Adrenal gland (tissue), 12 donors: Measurements from ENCODE around the gene CACNA1A. TPM values are rescaled to one million over a fixed set of nuclear protein-coding genes. Genes with fewer than 3 reads are reported as not detected.

Source experiments
- DNase-seq, 7 donors: peaks; one replicate each; pipeline ENCODE4 v3.0.0-alpha.2; 2019 to 2020
- H3K27ac ChIP-seq, 5 donors: fragments of 200-600 bp; sonication (generic) in 4 of 5; 1 replicate in 3 of 5; 2 replicates in 2 of 5; pipeline versions ENCODE4 v1.5.1 to v1.8.0; 2016 to 2020; ENCODE audit warnings: mild to moderate bottlenecking in 1 of 5
- H3K27me3 ChIP-seq: fragments of 200-600 bp; 2 replicates; pipeline ENCODE4 v1.8.0; 2021
- H3K36me3 ChIP-seq, 2 donors: fragments of 200-600 bp; replicated peaks in 1 of 2; 1 replicate in 1 of 2; 2 replicates in 1 of 2; pipeline versions ENCODE4 v1.5.1 to v1.8.0; 2018 to 2022
- H3K4me1 ChIP-seq, 2 donors: fragments of 200-600 bp; replicated peaks in 1 of 2; 1 replicate in 1 of 2; 2 replicates in 1 of 2; pipeline versions ENCODE4 v1.5.1 to v1.8.0; 2018 to 2021
- H3K4me3 ChIP-seq, 4 donors: fragments of 200-600 bp; sonication (generic) in 3 of 4; one replicate each; pipeline ENCODE4 v1.5.1; 2016 to 2018
- H3K9me3 ChIP-seq, 3 donors: fragments of 200-600 bp; sonication (generic) in 1 of 3; replicated peaks in 1 of 3; 1 replicate in 2 of 3; 2 replicates in 1 of 3; pipeline versions ENCODE4 v1.5.1 to v1.8.0; 2016 to 2021
- POLR2A ChIP-seq, 2 donors: fragments of 450-650 bp; IDR thresholded peaks; one replicate each; pipeline ENCODE4 v1.6.1; 2017; ENCODE audit warnings: antibody characterized with exemption in 2 of 2, mild to moderate bottlenecking in 2 of 2, moderate library complexity in 1 of 2
- WGBS, 4 donors: extraction: QIAGEN DNeasy Blood & Tissue Kit in 2 of 4; methylation state at CpG; one replicate each; pipeline versions ENCODE4 v1.1.5 to v1.1.7; 2013 to 2017; 5-methylcytosine and 5-hydroxymethylcytosine counted together
- intact Hi-C, 2 donors: fragments of 100-400 bp; cut with DNase I; formaldehyde crosslinking; loops; one replicate each; pipeline versions ENCODE4 v1.14.1 to v1.15.0; 2022 to 2023
- polyA plus RNA-seq, 3 donors: library from polyadenylated mRNA; stranded (reverse); fragments of 200-250 nt in 2 of 3; fragments of 350-450 nt in 1 of 3; fragmentation: Illumina TruSeq in 1 of 3; extraction: RNeasy Lipid Tissue Mini Kit (QIAGEN cat#74804) in 1 of 3; gene quantifications; one replicate each; pipeline ENCODE4 v1.2.3, GENCODE V29; 2013 to 2014
- total RNA-seq, 9 donors: library from RNA; depleted of rRNA in 4 of 9; stranded (reverse); fragments of >200 nt in 4 of 9; fragments of 120-200 nt in 1 of 9; fragmentation: NEBNext Ultra II Directional in 1 of 9; extraction: Animal tissue kit (Norgen Biotek cat#: 25700) in 1 of 9; gene quantifications; one replicate each; pipeline versions ENCODE4 v1.1.0 to v1.2.4, GENCODE V29; 2013 to 2023
- TF ChIP-seq, protein P1 (sequence below), 6 experiments: fragments of 450-650 bp in 4 of 6; fragments of 200-600 bp in 2 of 6; sonication (generic) in 1 of 6; IDR thresholded peaks; 1 replicate in 5 of 6; 2 replicates in 1 of 6; pipeline versions ENCODE4 v1.5.1 to v1.8.0; 2016 to 2021; ENCODE audit warnings: antibody characterized with exemption in 6 of 6, mild to moderate bottlenecking in 2 of 6, moderate library complexity in 1 of 6
- donor health status: healthy with polysubstance abuse.
- donor health status: Bipolar disorder and iron deficiency.
- donor health status: DM: yes; HTN: yes; CAD: no.
- donor health status: DM: no; HTN: no; CAD: no.
- donor health status: DM: no; HTN: no; CAD: no.
- donor health status: DM: yes; HTN: yes; CAD: no.

Gene CACNA1A
- total and polyA plus RNA-seq, 12 donors: 0.28 to 35.4 (median 2.8) TPM; not detected in 1

DNA sequence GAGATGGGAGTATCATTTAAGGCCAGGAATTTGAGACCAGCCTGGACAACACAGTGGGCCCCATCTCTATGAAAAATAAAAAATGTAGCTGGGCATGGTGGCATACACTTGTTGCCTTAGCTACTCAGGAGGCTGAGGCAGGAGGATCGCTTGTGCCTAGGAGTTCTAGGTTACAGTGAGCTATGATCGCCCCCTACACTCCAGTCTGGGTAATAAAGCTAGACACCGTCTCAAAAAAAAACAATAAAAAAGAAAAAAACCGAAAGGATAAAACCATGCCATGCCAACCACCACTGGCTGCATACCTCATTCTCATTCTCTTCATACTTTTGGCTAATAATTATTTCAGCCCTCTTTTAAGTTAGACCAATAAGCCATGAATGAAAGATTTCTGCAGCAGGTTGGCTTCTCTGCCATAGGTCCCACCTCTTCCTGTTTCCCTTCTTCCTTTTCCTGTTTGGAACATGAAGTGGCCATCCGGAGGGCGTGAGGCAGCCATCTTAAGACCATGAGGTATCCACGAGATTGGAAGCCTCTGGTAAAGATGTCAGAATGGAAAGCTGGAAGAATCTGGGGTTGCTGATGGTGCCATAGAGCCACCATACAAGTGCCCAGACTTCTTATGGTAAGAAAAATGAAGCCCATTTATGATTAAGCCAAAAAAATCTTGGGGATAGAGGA, 171.3 kb downstream of the CACNA1A start:
- Histone ChIP-seq H3K4me3 (no peak overlapping the region), H3K36me3 (no peaks in the 10 kb centered on the region), H3K27ac (no peak overlapping the region), H3K27me3 (no peaks in the 10 kb centered on the region), H3K4me1 (no peaks in the 10 kb centered on the region), H3K9me3 (no peaks in the 10 kb centered on the region)
- intact Hi-C loops: no loop called here
- TF ChIP-seq POLR2A (IDR thresholded peaks at IDR 0.05): no peak
- TF ChIP-seq, protein P1, sequence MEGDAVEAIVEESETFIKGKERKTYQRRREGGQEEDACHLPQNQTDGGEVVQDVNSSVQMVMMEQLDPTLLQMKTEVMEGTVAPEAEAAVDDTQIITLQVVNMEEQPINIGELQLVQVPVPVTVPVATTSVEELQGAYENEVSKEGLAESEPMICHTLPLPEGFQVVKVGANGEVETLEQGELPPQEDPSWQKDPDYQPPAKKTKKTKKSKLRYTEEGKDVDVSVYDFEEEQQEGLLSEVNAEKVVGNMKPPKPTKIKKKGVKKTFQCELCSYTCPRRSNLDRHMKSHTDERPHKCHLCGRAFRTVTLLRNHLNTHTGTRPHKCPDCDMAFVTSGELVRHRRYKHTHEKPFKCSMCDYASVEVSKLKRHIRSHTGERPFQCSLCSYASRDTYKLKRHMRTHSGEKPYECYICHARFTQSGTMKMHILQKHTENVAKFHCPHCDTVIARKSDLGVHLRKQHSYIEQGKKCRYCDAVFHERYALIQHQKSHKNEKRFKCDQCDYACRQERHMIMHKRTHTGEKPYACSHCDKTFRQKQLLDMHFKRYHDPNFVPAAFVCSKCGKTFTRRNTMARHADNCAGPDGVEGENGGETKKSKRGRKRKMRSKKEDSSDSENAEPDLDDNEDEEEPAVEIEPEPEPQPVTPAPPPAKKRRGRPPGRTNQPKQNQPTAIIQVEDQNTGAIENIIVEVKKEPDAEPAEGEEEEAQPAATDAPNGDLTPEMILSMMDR (IDR thresholded peaks at IDR 0.05): no peak
- WGBS, 4 donors: 63 to 83% (median 76%) methylated on average over 7 of the region's 7 CpGs
- no peak for DNase-seq

- Histone ChIP-seq H3K27ac (no peak overlapping the region), H3K27me3 (no peaks in the 10 kb centered on the region), H3K4me3 (no peak overlapping the region), H3K36me3 (no peaks in the 10 kb centered on the region), H3K9me3 (no peaks in the 10 kb centered on the region), H3K4me1 (no peaks in the 10 kb centered on the region)
- intact Hi-C loops: no loop called here
- TF ChIP-seq, protein P1 (IDR thresholded peaks at IDR 0.05): no peak
- TF ChIP-seq POLR2A (IDR thresholded peaks at IDR 0.05): no peak
- no peak for DNase-seq
- 80 to 89% (median 86%) methylated on average over 6 of the region's 6 CpGs for WGBS, 4 donors
These were observed 176.0 kb downstream of the CACNA1A start for GRCh38 chr19:13330285-13330684.

DNA sequence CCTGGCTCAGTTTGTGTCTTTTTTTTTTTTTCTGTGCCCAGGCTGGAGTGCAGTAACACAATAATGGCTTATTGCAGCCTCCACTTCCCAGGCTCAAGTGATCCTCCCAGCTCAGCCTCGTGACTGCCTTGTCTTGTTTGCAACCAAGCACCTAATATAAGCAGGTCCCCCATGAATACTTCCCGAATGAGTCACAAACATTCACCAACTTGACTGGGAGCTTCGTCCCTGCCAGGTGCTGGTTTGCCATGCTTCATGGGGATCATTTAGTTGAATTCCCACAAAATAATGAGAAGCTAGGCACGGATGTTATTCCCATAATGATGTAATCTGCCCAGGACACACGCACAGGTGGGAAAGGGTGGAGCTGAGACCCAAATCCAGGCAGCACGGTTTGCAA, 176.5 kb downstream of the CACNA1A start:
- no peaks in the 10 kb centered on the region for H3K4me1 ChIP-seq
- no peaks in the 10 kb centered on the region for H3K27me3 ChIP-seq
- no peak overlapping the region for H3K27ac ChIP-seq
- H3K36me3 ChIP-seq: no peaks in the 10 kb centered on the region
- TF ChIP-seq POLR2A (IDR thresholded peaks at IDR 0.05): no peak
- TF ChIP-seq, protein P1 (IDR thresholded peaks at IDR 0.05): no peak
- WGBS, 4 donors: 72 to 84% (median 77%) methylated on average over 6 of the region's 6 CpGs
- intact Hi-C loops: no loop called here
- H3K4me3 ChIP-seq: no peak overlapping the region
- H3K9me3 ChIP-seq: no peaks in the 10 kb centered on the region
- no peak for DNase-seq

DNA sequence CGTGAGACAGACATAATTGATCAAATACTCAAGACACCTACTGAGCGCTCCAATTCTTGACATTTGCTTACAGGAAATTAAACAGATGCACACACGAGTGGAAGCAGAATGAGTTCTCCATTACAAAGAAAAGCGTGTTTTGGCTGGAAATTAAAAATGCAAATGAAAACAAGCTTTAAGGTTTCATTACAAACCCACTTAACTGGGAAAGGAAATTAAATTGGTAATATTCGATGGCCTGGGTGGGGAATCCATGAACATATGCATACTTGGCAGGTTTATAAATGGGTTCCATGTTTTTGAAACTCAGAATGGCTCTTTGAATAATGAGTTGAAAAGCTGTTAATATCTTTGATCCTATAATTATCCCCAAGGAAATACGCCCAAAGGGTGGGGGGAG, 178.0 kb downstream of the CACNA1A start:
- no peaks in the 10 kb centered on the region for H3K9me3 ChIP-seq
- no peak for DNase-seq
- no peaks in the 10 kb centered on the region for H3K36me3 ChIP-seq
- H3K27ac ChIP-seq: no peak overlapping the region
- intact Hi-C loops: no loop called here
- H3K4me1 ChIP-seq: no peaks in the 10 kb centered on the region
- 73 to 79% (median 76%) methylated on average over 6 of the region's 6 CpGs for WGBS, 4 donors
- no peak overlapping the region for H3K4me3 ChIP-seq
- no peaks in the 10 kb centered on the region for H3K27me3 ChIP-seq
- no peak for TF ChIP-seq POLR2A (IDR thresholded peaks at IDR 0.05)
- TF ChIP-seq, protein P1 (IDR thresholded peaks at IDR 0.05): no peak
